GM12878 (cell line): ENCODE measurements around the gene PTPN18. TPM values are rescaled to one million over a fixed set of nuclear protein-coding genes. Genes with fewer than 3 reads are reported as not detected.

Experiments
- ATAC-seq: fragments of 200-7000 bp; cut with Tn5 transposase; 3 replicates; pipeline ENCODE4 v1.9.1; 2020; ENCODE audit warnings: mild to moderate bottlenecking, moderate library complexity
- BruUV-seq: library from RNA; stranded (reverse); fragments of 400-500 nt; replicated peaks from 2 replicates; lab custom pipeline; 2021; lab: Mats Ljungman, UMichigan
- CTCF ChIA-PET: fragments of 300-600 bp; sonication (Branson Sonifier 250); formaldehyde crosslinking; extraction: SDS; loops from one replicate; lab custom pipeline; 2021; ENCODE audit warnings: inconsistent platforms; lab: Yijun Ruan, JAX
- POLR2A ChIA-PET: fragments of 350-600 bp; formaldehyde crosslinking; extraction: SDS; loops from one replicate; lab custom pipeline; 2021; ENCODE audit warnings: inconsistent platforms; lab: Charles Lee
- RAD21 ChIA-PET: fragments of 300-600 bp; sonication (Branson Sonifier 250); formaldehyde crosslinking; loops from one replicate; lab custom pipeline; 2023; ENCODE audit warnings: antibody characterized with exemption; ENCODE audit not compliant: unreplicated experiment; lab: Charles Lee
- SMC1A ChIA-PET: fragments of 300-600 bp; sonication (Branson Sonifier 250); formaldehyde crosslinking; loops from one replicate; lab custom pipeline; 2023; ENCODE audit not compliant: unreplicated experiment, uncharacterized antibody; lab: Charles Lee
- DNase-seq: peaks from one replicate; pipeline ENCODE4 v3.0.0-alpha.2; 2011; ENCODE audit warnings: low read depth, low spot score
- FAIRE-seq: peaks from 3 replicates; lab custom pipeline; 2011; peaks lifted over from hg19 to GRCh38; lab: Jason Lieb, UNC
- H2AFZ ChIP-seq: 2 replicates; pipeline ENCODE4 v1.6.0; 2011; ENCODE audit warnings: low read depth, low read length, control low read depth; ENCODE audit not compliant: control insufficient read depth
- H3K27ac ChIP-seq: 2 replicates; pipeline ENCODE4 v1.5.1; 2011; ENCODE audit warnings: control low read depth; ENCODE audit not compliant: control insufficient read depth, insufficient read depth
- H3K27me3 ChIP-seq, 2 experiments: replicated peaks in 1 of 2; 2 replicates each; pipeline versions ENCODE4 v1.6.0 to v1.6.1; 2011; ENCODE audit warnings: low read length in 1 of 2; ENCODE audit not compliant: control insufficient read depth in 2 of 2, insufficient read depth in 2 of 2
- H3K36me3 ChIP-seq, 2 experiments: 2 replicates each; pipeline ENCODE4 v1.5.1; 2011; ENCODE audit warnings: low read length in 1 of 2; ENCODE audit not compliant: control insufficient read depth in 2 of 2, insufficient read depth in 2 of 2
- H3K4me1 ChIP-seq: 2 replicates; pipeline ENCODE4 v1.6.1; 2011; ENCODE audit warnings: mild to moderate bottlenecking, low read length, moderate library complexity, mixed read lengths; ENCODE audit not compliant: control insufficient read depth, insufficient read depth
- H3K4me2 ChIP-seq: 2 replicates; pipeline ENCODE4 v1.6.0; 2011; ENCODE audit warnings: control low read depth; ENCODE audit not compliant: control insufficient read depth, insufficient read depth
- H3K4me3 ChIP-seq: fragments of 200-600 bp; sonication (generic); 2 replicates; pipeline ENCODE4 v1.5.1; 2016
- H3K79me2 ChIP-seq: 2 replicates; pipeline ENCODE4 v1.6.0; 2011; ENCODE audit warnings: low read length; ENCODE audit not compliant: control insufficient read depth, insufficient read depth
- H3K9ac ChIP-seq: 2 replicates; pipeline ENCODE4 v1.8.0; 2011; ENCODE audit warnings: low read length, control low read depth, mixed read lengths; ENCODE audit not compliant: control insufficient read depth, insufficient read depth
- H3K9me3 ChIP-seq: replicated peaks from 3 replicates; pipeline ENCODE4 v1.5.1; 2011; ENCODE audit warnings: mild to moderate bottlenecking, low read length; ENCODE audit not compliant: control insufficient read depth, insufficient read depth
- H4K20me1 ChIP-seq: 2 replicates; pipeline ENCODE4 v1.6.0; 2011; ENCODE audit not compliant: control insufficient read depth, insufficient read depth
- E2F8 ChIP-seq: fragments of 450-650 bp; IDR thresholded peaks from 2 replicates; pipeline ENCODE4 v1.6.1; 2018; ENCODE audit warnings: mild to moderate bottlenecking, low read depth, moderate library complexity; ENCODE audit not compliant: partially characterized antibody
- KLF5 ChIP-seq: fragments of 450-650 bp; IDR thresholded peaks from 2 replicates; pipeline ENCODE4 v1.6.1; 2014; ENCODE audit warnings: mild to moderate bottlenecking; ENCODE audit not compliant: partially characterized antibody
- MYC ChIP-seq: IDR thresholded peaks from 2 replicates; pipeline ENCODE4 v1.6.1; 2011; ENCODE audit warnings: mild to moderate bottlenecking, low read length, moderate library complexity, inconsistent platforms; ENCODE audit not compliant: insufficient read depth, insufficient replicate concordance, insufficient read length, severe bottlenecking
- NFYA ChIP-seq: IDR thresholded peaks from 2 replicates; pipeline ENCODE4 v1.6.1; 2011; ENCODE audit warnings: low read depth, mild to moderate bottlenecking, low read length, improper control_type of control experiment, borderline replicate concordance
- SMAD1 ChIP-seq: fragments of 450-650 bp; IDR thresholded peaks from 2 replicates; pipeline ENCODE4 v1.6.1; 2018; ENCODE audit warnings: mild to moderate bottlenecking, low read depth; ENCODE audit not compliant: partially characterized antibody
- ZBTB11 ChIP-seq: fragments of 450-650 bp; formaldehyde crosslinking; IDR thresholded peaks from 2 replicates; pipeline ENCODE4 v1.5.0; 2022; ENCODE audit warnings: mild to moderate bottlenecking, missing genetic modification characterization
- ZNF207 ChIP-seq: fragments of 450-650 bp; IDR thresholded peaks from 2 replicates; pipeline ENCODE4 v1.6.1; 2014; ENCODE audit warnings: antibody characterized with exemption, mild to moderate bottlenecking, borderline replicate concordance
- ZNF274 ChIP-seq: IDR thresholded peaks from one replicate; pipeline ENCODE4 v1.8.0; 2011; ENCODE audit not compliant: insufficient read length, insufficient read depth
- WGBS: methylation state at CpG from one replicate; pipeline ENCODE4 v1.1.6; 2016; ENCODE audit warnings: low lambda C conversion rate; ENCODE audit not compliant: insufficient replicate concordance, insufficient coverage; ENCODE audit errors: missing lambda C conversion rate; 5-methylcytosine and 5-hydroxymethylcytosine counted together
- in situ Hi-C: fragments of 300-500 bp; cut with MboI; formaldehyde crosslinking; loops from 9 replicates; pipeline ENCODE4 v1.14.3; 2018; ENCODE audit warnings: mixed read lengths
- intact Hi-C: fragments of 100-400 bp; cut with micrococcal nuclease; formaldehyde crosslinking; loops from one replicate; pipeline ENCODE4 v1.14.2; 2022; ENCODE audit not compliant: unreplicated experiment
- polyA plus RNA-seq, 11 experiments: library from polyadenylated mRNA; depleted of rRNA in 4 of 11; unstranded in 6 of 11; stranded (reverse) in 5 of 11; fragments of >200 nt; fragmentation: Nextera tagmentation in 4 of 11; fragmentation: Illumina TruSeq in 1 of 11; extraction: Ambion mirVana in 4 of 11; extraction: Trizol in 1 of 11; gene quantifications; 1 replicate in 1 of 11; 2 replicates in 10 of 11; pipeline versions ENCODE4 v1.2.1 to v1.2.3, GENCODE V29; 2011 to 2016; ENCODE audit warnings: inconsistent platforms in 2 of 11, missing spikeins in 2 of 11, low read depth in 1 of 11
- total RNA-seq, 4 experiments: library from RNA; depleted of rRNA in 3 of 4; stranded (reverse); fragments of >200 nt in 3 of 4; fragmentation: Illumina TruSeq in 1 of 4; extraction: Trizol in 1 of 4; gene quantifications; 2 replicates each; pipeline versions ENCODE4 v1.2.1 to v1.2.3, GENCODE V29; 2013 to 2021
- TF ChIP-seq, protein P1 (sequence below): IDR thresholded peaks from 2 replicates; pipeline ENCODE4 v1.6.1; 2011; ENCODE audit warnings: low read depth, low read length, improper control_type of control experiment, borderline replicate concordance
- TF ChIP-seq, protein P2 (sequence below): IDR thresholded peaks from 2 replicates; pipeline ENCODE4 v1.6.1; 2012; ENCODE audit warnings: low read depth, low read length, improper control_type of control experiment
- TF ChIP-seq, protein P3 (sequence below): IDR thresholded peaks from 2 replicates; pipeline ENCODE4 v1.6.1; 2012; ENCODE audit warnings: low read depth, low read length, improper control_type of control experiment

PTPN18 gene
- total and polyA plus RNA-seq, 10 of the 15 experiments (the other 5 are each of a cell fraction or from before 2014, with no cell fraction given), result 14.8 to 89.9 (median 43.4) TPM

DNA sequence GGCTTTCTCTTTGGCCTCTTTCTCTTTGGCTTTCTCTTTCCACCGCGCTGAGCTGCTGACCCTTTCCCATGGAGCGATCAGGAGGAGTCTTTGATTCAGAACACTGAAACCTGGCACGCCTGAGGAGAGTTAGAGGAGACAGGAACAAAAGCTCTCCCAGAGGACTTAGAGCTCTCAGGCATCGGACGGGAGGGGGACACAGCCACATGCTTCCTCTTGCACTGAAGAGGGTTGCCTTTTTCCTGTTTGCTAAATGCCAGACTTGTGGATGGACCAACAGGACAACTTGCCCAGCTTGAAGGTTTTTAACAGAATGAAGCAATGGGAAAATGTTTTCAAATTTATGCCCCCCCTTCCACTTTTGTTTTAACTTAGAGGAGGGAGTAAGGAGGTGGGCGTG is 3.6 kb upstream of the PTPN18 start:
- no peak for DNase-seq
- intact Hi-C loops, result no loop called here
- SMC1A ChIA-PET, result interaction anchor here (0.7 to 2.6 kb wide), 5 partner anchors 10 to 33 kb away, joined by 3 to 14 read pairs (median 4); partner anchors contain the start of gene IMP4
- in situ Hi-C loops, result no loop called here
- Histone ChIP-seq H3K9ac (peak overlapping the region; percentile 21), H3K4me3 (no peak overlapping the region), H3K36me3 (peaks cover 0 to 2% of the 10 kb centered on the region in 2 experiments; a peak in 1 of 4 replicates), H2AFZ (peak overlapping the region; percentile 25), H3K27me3 (no peaks in the 10 kb centered on the region), H3K9me3 (no peaks in the 10 kb centered on the region), H3K79me2 (peaks cover 1% of the 10 kb centered on the region; the same call in 1 of the 2 replicates), H3K4me2 (peak overlapping the region; percentile 36), H3K27ac (peak overlapping the region; percentile 39), H4K20me1 (no peaks in the 10 kb centered on the region), H3K4me1 (peaks cover 24% of the 10 kb centered on the region)
- FAIRE-seq, result no peak
- RAD21 ChIA-PET, result interaction anchor here (1.2 to 3.1 kb wide), 2 partner anchors 10 to 21 kb away, joined by 3 to 14 read pairs; partner anchors contain the start of gene IMP4
- CTCF ChIA-PET, result interaction anchor here (1.1 to 2.2 kb wide), 4 partner anchors 10 to 75 kb away, joined by 3 to 12 read pairs (median 4); partner anchors contain the start of gene IMP4
- POLR2A ChIA-PET, result interaction anchor here (0.6 to 2.8 kb wide), 5 partner anchors 10 to 33 kb away, joined by 3 to 25 read pairs (median 4); partner anchors contain the start of gene IMP4
- WGBS, result 40% methylated on average over 7 of the region's 7 CpGs
- no TSS peak for BruUV-seq
- ATAC-seq, result no peak
- no peak for TF ChIP-seq MYC
- TF ChIP-seq NFYA, result no peak
- TF ChIP-seq ZNF207, result no peak
- TF ChIP-seq ZBTB11 (CRISPR knock-in tag), result no peak
- TF ChIP-seq, protein P1, sequence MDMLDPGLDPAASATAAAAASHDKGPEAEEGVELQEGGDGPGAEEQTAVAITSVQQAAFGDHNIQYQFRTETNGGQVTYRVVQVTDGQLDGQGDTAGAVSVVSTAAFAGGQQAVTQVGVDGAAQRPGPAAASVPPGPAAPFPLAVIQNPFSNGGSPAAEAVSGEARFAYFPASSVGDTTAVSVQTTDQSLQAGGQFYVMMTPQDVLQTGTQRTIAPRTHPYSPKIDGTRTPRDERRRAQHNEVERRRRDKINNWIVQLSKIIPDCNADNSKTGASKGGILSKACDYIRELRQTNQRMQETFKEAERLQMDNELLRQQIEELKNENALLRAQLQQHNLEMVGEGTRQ, result no peak
- TF ChIP-seq, protein P2, sequence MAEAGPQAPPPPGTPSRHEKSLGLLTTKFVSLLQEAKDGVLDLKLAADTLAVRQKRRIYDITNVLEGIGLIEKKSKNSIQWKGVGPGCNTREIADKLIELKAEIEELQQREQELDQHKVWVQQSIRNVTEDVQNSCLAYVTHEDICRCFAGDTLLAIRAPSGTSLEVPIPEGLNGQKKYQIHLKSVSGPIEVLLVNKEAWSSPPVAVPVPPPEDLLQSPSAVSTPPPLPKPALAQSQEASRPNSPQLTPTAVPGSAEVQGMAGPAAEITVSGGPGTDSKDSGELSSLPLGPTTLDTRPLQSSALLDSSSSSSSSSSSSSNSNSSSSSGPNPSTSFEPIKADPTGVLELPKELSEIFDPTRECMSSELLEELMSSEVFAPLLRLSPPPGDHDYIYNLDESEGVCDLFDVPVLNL, result no peak
- TF ChIP-seq SMAD1, result no peak
- no peak for TF ChIP-seq E2F8
- TF ChIP-seq ZNF274, result no peak
- TF ChIP-seq KLF5, result no peak
- TF ChIP-seq, protein P3, sequence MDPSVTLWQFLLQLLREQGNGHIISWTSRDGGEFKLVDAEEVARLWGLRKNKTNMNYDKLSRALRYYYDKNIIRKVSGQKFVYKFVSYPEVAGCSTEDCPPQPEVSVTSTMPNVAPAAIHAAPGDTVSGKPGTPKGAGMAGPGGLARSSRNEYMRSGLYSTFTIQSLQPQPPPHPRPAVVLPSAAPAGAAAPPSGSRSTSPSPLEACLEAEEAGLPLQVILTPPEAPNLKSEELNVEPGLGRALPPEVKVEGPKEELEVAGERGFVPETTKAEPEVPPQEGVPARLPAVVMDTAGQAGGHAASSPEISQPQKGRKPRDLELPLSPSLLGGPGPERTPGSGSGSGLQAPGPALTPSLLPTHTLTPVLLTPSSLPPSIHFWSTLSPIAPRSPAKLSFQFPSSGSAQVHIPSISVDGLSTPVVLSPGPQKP, result no peak
